Loucy (cell line): Measurements from ENCODE around the gene MYO5B.

Source experiments
- H2AFZ ChIP-seq: fragments of 200-600 bp; sonication (generic); 2 replicates; pipeline ENCODE4 v1.6.0; 2016; ENCODE audit warnings: antibody characterized with exemption, mild to moderate bottlenecking, low read length, moderate library complexity
- H3F3A ChIP-seq: fragments of 200-600 bp; 2 replicates; pipeline ENCODE4 v1.6.0; 2016; ENCODE audit warnings: antibody characterized with exemption, low read depth, mild to moderate bottlenecking
- H3K27me3 ChIP-seq: fragments of 200-600 bp; sonication (generic); 2 replicates; pipeline ENCODE4 v1.6.1; 2014; ENCODE audit warnings: low read length, mild to moderate bottlenecking; ENCODE audit not compliant: insufficient read depth, poor library complexity, severe bottlenecking
- H3K36me3 ChIP-seq: fragments of 200-600 bp; sonication (generic); 2 replicates; pipeline ENCODE4 v1.6.1; 2016; ENCODE audit warnings: low read length; ENCODE audit not compliant: insufficient read depth
- H3K4me1 ChIP-seq: fragments of 200-600 bp; sonication (generic); 2 replicates; pipeline ENCODE4 v1.5.1; 2014; ENCODE audit warnings: low read length, mild to moderate bottlenecking; ENCODE audit not compliant: insufficient read depth, poor library complexity, severe bottlenecking
- H3K4me2 ChIP-seq: fragments of 200-600 bp; sonication (generic); 2 replicates; pipeline ENCODE4 v1.6.0; 2014; ENCODE audit warnings: antibody characterized with exemption, low read length, low read depth, mild to moderate bottlenecking; ENCODE audit not compliant: poor library complexity, severe bottlenecking
- H3K4me3 ChIP-seq: fragments of 200-600 bp; sonication (generic); 2 replicates; pipeline ENCODE4 v1.5.1; 2014; ENCODE audit warnings: low read length, mild to moderate bottlenecking, mixed read lengths; ENCODE audit not compliant: poor library complexity, severe bottlenecking
- H3K79me2 ChIP-seq: fragments of 200-600 bp; sonication (generic); 2 replicates; pipeline ENCODE4 v1.6.1; 2014; ENCODE audit warnings: low read length; ENCODE audit not compliant: insufficient read depth
- H3K9ac ChIP-seq: fragments of 200-600 bp; sonication (generic); 2 replicates; pipeline ENCODE4 v1.6.0; 2014; ENCODE audit warnings: mild to moderate bottlenecking, low read depth, low read length, moderate library complexity; ENCODE audit not compliant: poor library complexity, severe bottlenecking
- H3K9me2 ChIP-seq: fragments of 200-600 bp; sonication (generic); replicated peaks from 2 replicates; pipeline ENCODE4 v1.6.1; 2016; ENCODE audit warnings: low read depth, low read length, mixed read lengths
- H3K9me3 ChIP-seq: fragments of 200-600 bp; sonication (generic); 2 replicates; pipeline ENCODE4 v1.6.1; 2014; ENCODE audit warnings: mild to moderate bottlenecking, antibody characterized with exemption, low read length, low read depth; ENCODE audit not compliant: insufficient read depth
- H4K20me1 ChIP-seq: fragments of 200-600 bp; sonication (generic); 2 replicates; pipeline ENCODE4 v1.6.0; 2014; ENCODE audit warnings: antibody characterized with exemption, low read length, mild to moderate bottlenecking; ENCODE audit not compliant: insufficient read depth, poor library complexity, severe bottlenecking
- EZH2phosphoT487 ChIP-seq: fragments of 200-600 bp; IDR thresholded peaks from 2 replicates; pipeline ENCODE4 v1.6.1; 2018; ENCODE audit warnings: antibody characterized with exemption, mild to moderate bottlenecking, moderate library complexity, borderline replicate concordance
- TF ChIP-seq, protein P1 (sequence below): fragments of 200-600 bp; sonication (generic); conservative IDR thresholded peaks from 2 replicates; pipeline ENCODE4 v1.5.1; 2014; ENCODE audit warnings: mild to moderate bottlenecking, antibody characterized with exemption, low read length

MYO5B gene

DNA sequence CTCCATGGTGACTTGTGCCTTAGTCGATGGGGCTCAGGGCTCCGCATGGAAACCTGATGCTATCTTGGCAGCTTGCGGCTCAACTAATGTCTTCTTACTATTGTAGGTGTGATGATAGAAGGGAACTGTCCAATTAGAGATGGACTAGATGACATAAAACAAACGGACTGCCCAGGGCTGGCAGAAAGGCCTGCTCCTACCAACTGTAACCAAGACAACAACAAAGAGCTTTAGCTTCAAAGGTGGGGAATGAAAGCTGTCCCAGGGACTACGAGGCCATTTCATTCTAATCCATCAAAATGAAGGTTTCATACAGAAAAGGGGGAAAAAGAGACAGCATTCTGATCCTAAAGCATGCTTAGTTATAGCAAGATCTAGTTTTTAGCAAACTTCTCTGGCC is 194.7 kb downstream of the MYO5B start:
- H3K27me3 ChIP-seq, result no peaks in the 10 kb centered on the region
- H3K9me3 ChIP-seq, result no peaks in the 10 kb centered on the region
- TF ChIP-seq, protein P1, sequence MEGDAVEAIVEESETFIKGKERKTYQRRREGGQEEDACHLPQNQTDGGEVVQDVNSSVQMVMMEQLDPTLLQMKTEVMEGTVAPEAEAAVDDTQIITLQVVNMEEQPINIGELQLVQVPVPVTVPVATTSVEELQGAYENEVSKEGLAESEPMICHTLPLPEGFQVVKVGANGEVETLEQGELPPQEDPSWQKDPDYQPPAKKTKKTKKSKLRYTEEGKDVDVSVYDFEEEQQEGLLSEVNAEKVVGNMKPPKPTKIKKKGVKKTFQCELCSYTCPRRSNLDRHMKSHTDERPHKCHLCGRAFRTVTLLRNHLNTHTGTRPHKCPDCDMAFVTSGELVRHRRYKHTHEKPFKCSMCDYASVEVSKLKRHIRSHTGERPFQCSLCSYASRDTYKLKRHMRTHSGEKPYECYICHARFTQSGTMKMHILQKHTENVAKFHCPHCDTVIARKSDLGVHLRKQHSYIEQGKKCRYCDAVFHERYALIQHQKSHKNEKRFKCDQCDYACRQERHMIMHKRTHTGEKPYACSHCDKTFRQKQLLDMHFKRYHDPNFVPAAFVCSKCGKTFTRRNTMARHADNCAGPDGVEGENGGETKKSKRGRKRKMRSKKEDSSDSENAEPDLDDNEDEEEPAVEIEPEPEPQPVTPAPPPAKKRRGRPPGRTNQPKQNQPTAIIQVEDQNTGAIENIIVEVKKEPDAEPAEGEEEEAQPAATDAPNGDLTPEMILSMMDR, result no peak
- TF ChIP-seq EZH2phosphoT487, result no peak
- H4K20me1 ChIP-seq, result no peaks in the 10 kb centered on the region
- H3K36me3 ChIP-seq, result no peaks in the 10 kb centered on the region
- no peak overlapping the region for H3K4me3 ChIP-seq
- H2AFZ ChIP-seq, result no peak overlapping the region
- no peaks in the 10 kb centered on the region for H3K4me1 ChIP-seq
- no peaks in the 10 kb centered on the region for H3K9me2 ChIP-seq
- no peaks in the 10 kb centered on the region for H3K79me2 ChIP-seq
- no peak overlapping the region for H3K9ac ChIP-seq
- no peak overlapping the region for H3K4me2 ChIP-seq
- no peaks in the 10 kb centered on the region for H3F3A ChIP-seq

DNA sequence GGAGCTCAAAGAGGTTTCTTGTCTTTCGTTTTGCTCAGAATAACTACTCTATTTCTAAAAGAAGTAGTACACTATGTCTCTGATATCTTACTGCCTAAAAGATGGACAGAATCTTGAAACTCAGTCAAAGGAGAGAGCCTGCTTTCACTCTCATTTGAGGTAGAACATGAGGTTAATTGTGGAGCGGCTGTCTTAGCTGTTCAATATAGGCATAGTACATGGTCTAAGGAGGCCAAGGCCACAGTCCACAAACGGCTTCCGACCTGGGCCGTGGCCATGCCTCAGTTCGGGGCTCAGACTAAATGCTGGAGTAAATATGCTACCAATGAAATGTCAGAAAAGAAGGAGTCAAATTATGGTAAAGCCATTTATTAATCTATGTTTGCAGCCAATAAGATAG is 195.8 kb downstream of the MYO5B start:
- H3K9ac ChIP-seq, result no peak overlapping the region
- no peak overlapping the region for H2AFZ ChIP-seq
- H3K27me3 ChIP-seq, result no peaks in the 10 kb centered on the region
- H3K9me2 ChIP-seq, result no peaks in the 10 kb centered on the region
- H4K20me1 ChIP-seq, result no peaks in the 10 kb centered on the region
- no peak for TF ChIP-seq EZH2phosphoT487
- TF ChIP-seq, protein P1, result no peak
- H3K4me1 ChIP-seq, result no peaks in the 10 kb centered on the region
- H3K36me3 ChIP-seq, result no peaks in the 10 kb centered on the region
- H3K79me2 ChIP-seq, result no peaks in the 10 kb centered on the region
- no peak overlapping the region for H3K4me2 ChIP-seq
- no peak overlapping the region for H3K4me3 ChIP-seq
- H3K9me3 ChIP-seq, result no peaks in the 10 kb centered on the region
- no peaks in the 10 kb centered on the region for H3F3A ChIP-seq

DNA sequence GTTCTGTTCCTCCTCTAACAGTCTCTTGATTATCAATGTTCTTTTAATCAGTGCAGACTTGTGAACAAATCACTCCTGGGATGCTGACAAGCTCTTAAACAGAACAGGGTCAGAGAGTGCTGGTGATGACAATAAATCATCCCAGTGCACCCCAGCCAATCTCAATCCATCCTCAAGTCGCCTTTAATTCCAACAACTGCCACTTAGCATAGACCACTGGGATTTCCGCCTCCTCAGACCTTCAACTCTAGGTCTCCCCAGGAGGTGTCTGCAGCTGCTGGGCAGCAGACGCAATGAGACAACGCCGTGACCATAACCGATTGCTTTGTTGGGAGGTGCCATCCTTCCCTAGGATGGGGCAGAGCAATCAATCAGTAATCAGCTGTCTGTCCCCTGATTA is 197.4 kb downstream of the MYO5B start:
- H3K27me3 ChIP-seq, result no peaks in the 10 kb centered on the region
- no peak overlapping the region for H3K4me2 ChIP-seq
- no peaks in the 10 kb centered on the region for H4K20me1 ChIP-seq
- H3K4me1 ChIP-seq, result no peaks in the 10 kb centered on the region
- H3K9ac ChIP-seq, result no peak overlapping the region
- H3K9me2 ChIP-seq, result no peaks in the 10 kb centered on the region
- H3K9me3 ChIP-seq, result no peaks in the 10 kb centered on the region
- no peaks in the 10 kb centered on the region for H3K36me3 ChIP-seq
- H3F3A ChIP-seq, result no peaks in the 10 kb centered on the region
- no peaks in the 10 kb centered on the region for H3K79me2 ChIP-seq
- no peak overlapping the region for H3K4me3 ChIP-seq
- TF ChIP-seq, protein P1, result no peak
- TF ChIP-seq EZH2phosphoT487, result no peak
- no peak overlapping the region for H2AFZ ChIP-seq
